NCI-H187 treated with DMSO at 0.1 percent for 48 hours (cell line): ENCODE measurements around the gene SUGCT.

Experiments
- DNase-seq: peaks from one replicate; lab custom pipeline; 2025; lab: John Stamatoyannopoulos, UW

SUGCT gene

GRCh38 chr7:40527723-40528122 lies 392.9 kb downstream of the SUGCT start:
- DNase-seq, result no peak

GRCh38 chr7:40530292-40530691 lies 395.5 kb downstream of the SUGCT start:
- no peak for DNase-seq

- DNase-seq, result no peak
Measured at GRCh38 chr7:40531956-40532355, 397.2 kb downstream of the SUGCT start.

- DNase-seq, result no peak
Measured at GRCh38 chr7:40535678-40536077, 400.9 kb downstream of the SUGCT start.

GRCh38 chr7:40536421-40536820 lies 401.6 kb downstream of the SUGCT start:
- DNase-seq, result no peak

- no peak for DNase-seq
Measured at GRCh38 chr7:40538281-40538680, 403.5 kb downstream of the SUGCT start.

- DNase-seq, result no peak
Measured at GRCh38 chr7:40541336-40541735, 406.5 kb downstream of the SUGCT start.

GRCh38 chr7:40542982-40543741 lies 408.4 kb downstream of the SUGCT start:
- no peak for DNase-seq

- DNase-seq, result no peak
Measured at GRCh38 chr7:40544221-40544723, 409.5 kb downstream of the SUGCT start.

GRCh38 chr7:40544871-40545303 lies 410.1 kb downstream of the SUGCT start:
- no peak for DNase-seq

GRCh38 chr7:40545739-40546138 lies 410.9 kb downstream of the SUGCT start:
- DNase-seq, result no peak

- DNase-seq, result no peak
Measured at GRCh38 chr7:40546616-40547501, 412.1 kb downstream of the SUGCT start.

GRCh38 chr7:40549372-40550039 lies 414.7 kb downstream of the SUGCT start:
- no peak for DNase-seq

GRCh38 chr7:40551685-40552576 lies 417.1 kb downstream of the SUGCT start:
- no peak for DNase-seq

- DNase-seq, result no peak
Measured at GRCh38 chr7:40560672-40561071, 425.9 kb downstream of the SUGCT start.

- no peak for DNase-seq
Measured at GRCh38 chr7:40566879-40567278, 432.1 kb downstream of the SUGCT start.

GRCh38 chr7:40569326-40569725 lies 434.5 kb downstream of the SUGCT start:
- DNase-seq, result no peak

GRCh38 chr7:40570223-40570622 lies 435.4 kb downstream of the SUGCT start:
- DNase-seq, result no peak

- DNase-seq, result no peak
Measured at GRCh38 chr7:40571796-40572195, 437.0 kb downstream of the SUGCT start.

- no peak for DNase-seq
Measured at GRCh38 chr7:40572810-40573465, 438.1 kb downstream of the SUGCT start.

GRCh38 chr7:40579401-40579800 lies 444.6 kb downstream of the SUGCT start:
- DNase-seq, result no peak
